ENCODE results near the gene ANKS1B.
"Not testable (repeated sequence)": the region's sequence is repeated elsewhere in the genome, so short reads cannot be mapped to it uniquely, and the experiment has no call there.

The ANKS1B gene

DNA sequence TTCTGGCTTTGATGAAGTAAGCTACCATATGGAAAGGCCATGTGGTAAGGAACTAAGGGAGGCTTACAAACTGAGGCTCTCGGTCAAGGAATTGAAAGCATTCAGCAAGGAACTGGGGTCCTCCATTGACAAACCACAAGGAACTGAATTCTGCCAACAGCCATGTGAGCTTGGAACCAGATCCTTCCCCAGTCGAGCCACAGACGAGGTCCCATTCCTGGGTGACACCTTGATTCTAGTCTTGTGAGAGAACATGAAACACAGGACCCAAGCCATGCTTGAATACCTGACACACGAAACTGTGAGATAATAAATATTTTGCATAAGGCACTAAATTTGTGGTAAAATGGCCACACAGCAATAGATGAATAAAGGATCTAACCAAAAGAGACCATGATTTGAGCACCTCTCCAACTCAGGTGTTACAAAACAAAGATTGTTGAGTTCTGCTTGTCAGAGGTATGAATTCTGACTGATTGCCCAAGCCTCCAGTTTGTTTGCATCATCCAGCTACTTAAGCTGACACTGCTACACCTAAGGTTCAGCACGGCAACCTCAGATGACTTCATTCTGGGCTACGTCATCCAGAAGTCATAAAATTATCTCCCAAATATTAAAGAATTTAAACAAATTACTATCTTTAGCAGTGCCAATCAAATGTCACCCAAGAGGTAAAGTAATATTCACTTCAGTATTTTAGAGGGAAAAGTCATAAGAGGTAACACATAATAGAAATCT, 277.8 kb downstream of the ANKS1B start:
- no peak for DNase-seq (ENCODE audit: low spot score)

DNA sequence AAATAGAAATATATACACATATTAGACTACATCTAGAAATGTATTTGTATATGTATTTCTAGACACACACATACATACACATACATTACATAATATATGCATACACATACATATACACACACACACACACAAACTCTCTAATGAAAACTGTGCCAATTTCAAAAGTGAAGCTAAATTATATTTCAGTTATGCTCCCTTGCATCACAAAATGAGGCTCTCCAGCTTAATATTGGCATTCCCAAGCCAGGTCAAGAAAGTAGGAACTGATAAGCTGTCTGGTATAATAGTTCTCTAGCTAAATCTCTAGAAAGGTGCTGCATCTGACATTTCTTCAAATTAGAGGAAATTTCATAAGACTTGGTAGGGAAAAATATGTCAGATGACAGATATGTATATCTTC, 280.3 kb downstream of the ANKS1B start:
- no peak for DNase-seq (ENCODE audit: low spot score)

GRCh38 chr12:99704036-99704435, 280.7 kb downstream of the ANKS1B start:
- DNase-seq (ENCODE audit: low spot score): no peak

DNA sequence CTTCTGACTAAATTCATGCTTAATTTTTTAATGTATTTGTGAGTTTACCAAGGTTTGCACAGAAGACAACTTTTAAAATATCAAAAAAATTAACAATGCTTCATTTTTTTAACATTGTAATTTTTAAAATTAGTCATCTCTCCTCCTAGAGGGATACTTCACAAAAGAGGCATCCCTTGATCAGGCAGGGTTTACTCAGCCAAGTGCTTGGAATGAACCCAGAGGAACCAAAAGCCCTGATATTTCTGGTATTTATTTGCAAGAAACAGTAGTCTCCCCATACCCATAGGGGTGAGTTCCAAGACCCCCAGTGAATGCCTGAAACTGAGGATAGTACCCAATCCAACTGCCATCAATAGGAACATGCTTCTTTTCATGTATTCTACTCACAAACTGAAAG, 284.7 kb downstream of the ANKS1B start:
- no peak for DNase-seq (ENCODE audit: low spot score)

- no peak for DNase-seq (ENCODE audit: low spot score)
Observed at GRCh38 chr12:99695050-99695449, 289.7 kb downstream of the ANKS1B start.

DNA sequence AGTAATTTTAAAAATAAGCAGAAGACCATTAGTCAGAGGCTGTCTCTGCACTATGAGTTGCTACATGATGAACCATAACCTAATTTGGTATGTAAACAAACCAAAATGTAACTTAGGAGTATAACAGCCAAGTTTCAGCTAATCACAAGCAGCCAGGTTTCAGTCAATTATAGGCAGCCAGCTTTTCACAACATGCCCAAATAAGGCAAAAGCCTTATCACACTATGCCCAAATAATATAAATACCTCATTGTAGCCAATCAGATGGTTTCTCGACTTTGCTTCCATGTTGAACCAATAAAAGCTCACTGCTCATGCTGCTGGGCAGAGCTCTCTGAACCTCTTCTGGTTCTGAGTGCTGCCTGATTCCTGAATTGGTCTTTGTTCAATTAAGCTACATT, 298.6 kb downstream of the ANKS1B start:
- DNase-seq (ENCODE audit: low spot score): no peak

DNA sequence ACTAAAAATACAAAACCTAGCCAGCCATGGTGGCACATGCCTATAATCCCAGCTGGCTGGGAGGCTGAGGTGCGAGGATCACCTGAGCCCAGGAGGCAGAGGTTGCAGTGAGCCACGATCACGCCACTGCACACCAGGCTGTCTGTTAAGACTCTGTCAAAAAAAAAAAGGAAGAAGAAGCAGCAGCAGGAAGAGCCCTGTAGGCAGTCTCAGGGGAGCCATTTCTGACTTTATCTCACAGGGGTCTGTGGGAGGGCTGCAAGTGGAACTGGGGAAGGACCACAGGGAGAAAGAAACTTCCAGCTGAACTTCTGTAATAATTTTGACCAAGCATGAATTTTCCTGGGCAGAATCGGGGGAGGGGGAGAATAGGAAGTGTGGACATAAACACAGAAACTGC, 304.5 kb downstream of the ANKS1B start:
- no peak for DNase-seq (ENCODE audit: low spot score)

DNA sequence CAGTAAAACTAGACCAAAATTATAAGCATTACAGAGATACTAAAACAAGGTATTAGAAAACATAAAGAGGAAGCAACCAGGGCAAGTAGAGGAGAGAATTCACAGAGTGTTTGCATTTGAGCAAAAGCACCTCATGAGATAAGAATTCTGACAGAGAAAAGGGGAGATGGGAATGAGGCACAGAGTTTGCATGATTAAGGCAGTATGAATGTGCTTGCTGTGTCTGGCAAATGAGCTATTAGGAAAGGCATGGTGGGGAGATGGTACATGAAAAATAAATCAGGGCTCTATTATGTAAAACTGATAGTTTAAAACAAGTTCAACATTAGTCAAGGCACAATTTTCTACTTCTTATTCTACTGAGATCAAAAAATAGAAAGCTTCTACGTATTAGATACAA, 314.1 kb downstream of the ANKS1B start:
- DNase-seq (ENCODE audit: low spot score): no peak

DNA sequence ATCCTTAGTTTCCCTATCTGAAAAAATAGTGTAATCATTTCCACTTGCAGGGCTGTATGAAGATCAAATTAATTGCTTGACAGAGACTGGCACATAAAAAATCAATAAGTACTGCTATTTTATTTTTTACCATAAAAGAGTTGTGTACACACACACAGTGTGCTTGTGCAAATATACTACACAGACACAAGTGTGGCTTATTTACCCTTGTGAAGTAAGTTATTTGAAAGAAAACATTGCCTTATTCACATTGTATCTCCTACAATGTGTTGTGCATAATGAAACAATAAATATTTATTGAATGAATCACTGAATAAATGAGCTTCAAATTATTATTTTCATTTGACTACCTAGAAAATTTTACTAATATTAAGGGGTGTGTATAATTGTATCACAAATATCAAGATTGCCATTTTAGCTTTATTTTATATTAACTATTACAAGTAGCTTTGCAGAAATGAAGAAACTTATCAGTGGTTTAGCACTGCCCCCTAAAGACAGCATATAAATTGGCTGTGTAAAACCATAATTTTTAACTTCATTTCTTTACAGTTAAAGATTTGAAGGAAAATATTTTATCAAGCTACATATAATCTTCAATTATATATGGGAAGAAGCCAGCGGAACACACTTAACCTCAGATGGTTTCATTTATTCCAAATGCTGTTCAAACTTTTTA, 325.9 kb downstream of the ANKS1B start:
- no peak for DNase-seq (ENCODE audit: low spot score)

DNA sequence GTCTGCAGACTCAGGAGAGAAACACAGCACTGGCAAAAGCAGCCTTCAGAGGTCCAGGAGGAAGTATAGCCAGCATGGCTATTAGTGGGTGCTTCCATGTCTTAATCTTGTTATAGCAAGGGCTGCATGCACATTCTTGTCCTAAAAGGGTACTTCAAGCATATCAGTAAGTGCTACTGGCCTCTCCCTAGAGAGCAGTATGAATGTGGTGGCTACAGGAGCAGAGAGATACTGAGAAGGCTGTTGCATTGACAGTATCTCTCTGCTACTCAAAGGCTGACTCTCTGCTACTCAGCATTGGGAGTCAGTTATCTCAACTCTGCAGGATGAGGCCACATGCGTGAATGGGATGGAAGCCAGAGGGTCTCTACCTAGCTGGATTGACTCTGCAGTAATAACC, 335.2 kb downstream of the ANKS1B start:
- DNase-seq (ENCODE audit: low spot score): peak; percentile 51

- no peak for DNase-seq (ENCODE audit: low spot score)
Observed at GRCh38 chr12:99648183-99648582, 336.6 kb downstream of the ANKS1B start.

- no peak for DNase-seq (ENCODE audit: low spot score)
Observed at GRCh38 chr12:99647453-99647852, 337.3 kb downstream of the ANKS1B start, which contains the start of gene GARIN6. Gene GARIN6 (plus strand): TSS chr12:99647753. CDS start chr12:99648175, 422 bp downstream.

DNA sequence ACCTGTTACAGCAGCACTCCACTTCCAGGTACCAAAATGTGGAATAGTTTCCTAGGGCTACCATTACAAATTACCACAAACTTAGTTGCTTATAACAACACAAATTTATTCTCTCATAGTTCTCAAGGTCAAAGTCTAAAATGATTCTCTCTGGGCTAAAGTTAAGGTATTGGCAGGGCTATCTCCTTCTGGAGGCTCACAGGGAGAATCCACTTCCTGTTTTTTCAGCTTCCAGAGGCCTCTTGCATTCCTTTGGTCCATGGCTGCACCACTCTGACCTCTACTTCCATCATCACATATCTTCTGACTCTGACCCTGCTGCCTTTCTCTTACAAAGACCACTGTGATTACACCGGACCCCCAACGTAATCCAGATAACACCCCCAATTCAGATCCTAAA, 340.1 kb downstream of the ANKS1B start:
- DNase-seq (ENCODE audit: low spot score): no peak

- no peak for DNase-seq (ENCODE audit: low spot score)
Observed at GRCh38 chr12:99627459-99627858, 357.3 kb downstream of the ANKS1B start.

DNA sequence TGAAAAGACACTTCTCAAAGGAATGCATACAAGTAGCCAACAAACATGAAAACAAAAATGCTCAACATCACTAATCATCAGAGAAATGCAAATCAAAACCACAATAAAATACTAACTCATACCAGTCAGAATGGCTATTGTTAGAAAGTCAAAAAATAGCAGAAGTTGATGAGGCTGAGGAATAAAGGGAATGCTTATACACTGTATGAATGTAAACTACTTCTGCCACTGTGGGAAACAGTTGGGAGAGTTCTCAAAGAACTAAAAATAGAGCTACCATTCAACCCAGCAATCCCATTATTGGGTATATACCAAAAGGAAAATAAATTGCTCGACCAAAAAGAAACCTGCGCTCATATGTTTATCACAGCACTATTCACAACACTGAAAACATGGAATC, 360.1 kb downstream of the ANKS1B start:
- DNase-seq (ENCODE audit: low spot score): not testable (repeated sequence)

- no peak for DNase-seq (ENCODE audit: low spot score)
Observed at GRCh38 chr12:99620159-99620479, 364.6 kb downstream of the ANKS1B start.

GRCh38 chr12:99619389-99620158, 365.2 kb downstream of the ANKS1B start:
- peak; percentile 36 for DNase-seq (ENCODE audit: low spot score)

DNA sequence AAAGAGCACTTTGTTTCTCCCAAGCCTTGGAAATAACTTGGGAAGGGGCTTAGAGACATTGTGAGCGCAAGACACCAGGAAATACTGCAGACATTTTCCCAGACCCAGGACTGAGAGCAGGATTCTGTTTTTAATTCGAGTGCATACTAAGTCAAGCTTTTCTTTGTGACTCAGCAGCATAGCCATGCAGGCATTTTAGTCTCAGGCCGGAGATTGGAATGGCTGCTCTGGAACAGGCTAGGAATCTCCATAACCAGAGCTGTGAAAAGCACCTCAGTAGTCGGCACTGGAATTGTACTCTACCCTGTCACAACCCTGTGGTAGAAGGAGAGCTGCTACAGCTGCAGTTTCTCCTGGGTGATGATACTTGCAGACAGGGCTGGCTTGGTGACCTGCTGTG, 366.1 kb downstream of the ANKS1B start:
- DNase-seq (ENCODE audit: low spot score): no peak

- no peak for DNase-seq (ENCODE audit: low spot score)
Observed at GRCh38 chr12:99611599-99611998, 373.1 kb downstream of the ANKS1B start.

DNA sequence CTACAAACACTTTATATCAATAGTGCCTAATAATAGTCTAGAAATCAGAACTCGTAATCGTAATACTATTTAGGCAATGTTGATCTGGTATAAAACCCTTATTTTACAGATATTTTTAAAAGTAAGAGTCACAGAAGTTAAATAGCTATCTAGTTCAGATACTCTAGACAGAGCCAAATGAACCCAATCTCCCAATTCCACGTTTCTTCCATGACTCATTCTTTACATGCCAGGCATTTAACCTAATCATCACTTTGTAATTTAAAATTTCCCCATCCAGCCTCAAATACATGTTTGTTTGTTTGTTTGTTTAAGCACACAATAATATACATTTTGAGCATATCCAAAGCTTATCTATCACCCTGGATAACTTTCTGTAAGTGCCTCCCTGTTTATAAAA, 373.6 kb downstream of the ANKS1B start:
- DNase-seq (ENCODE audit: low spot score): no peak

DNA sequence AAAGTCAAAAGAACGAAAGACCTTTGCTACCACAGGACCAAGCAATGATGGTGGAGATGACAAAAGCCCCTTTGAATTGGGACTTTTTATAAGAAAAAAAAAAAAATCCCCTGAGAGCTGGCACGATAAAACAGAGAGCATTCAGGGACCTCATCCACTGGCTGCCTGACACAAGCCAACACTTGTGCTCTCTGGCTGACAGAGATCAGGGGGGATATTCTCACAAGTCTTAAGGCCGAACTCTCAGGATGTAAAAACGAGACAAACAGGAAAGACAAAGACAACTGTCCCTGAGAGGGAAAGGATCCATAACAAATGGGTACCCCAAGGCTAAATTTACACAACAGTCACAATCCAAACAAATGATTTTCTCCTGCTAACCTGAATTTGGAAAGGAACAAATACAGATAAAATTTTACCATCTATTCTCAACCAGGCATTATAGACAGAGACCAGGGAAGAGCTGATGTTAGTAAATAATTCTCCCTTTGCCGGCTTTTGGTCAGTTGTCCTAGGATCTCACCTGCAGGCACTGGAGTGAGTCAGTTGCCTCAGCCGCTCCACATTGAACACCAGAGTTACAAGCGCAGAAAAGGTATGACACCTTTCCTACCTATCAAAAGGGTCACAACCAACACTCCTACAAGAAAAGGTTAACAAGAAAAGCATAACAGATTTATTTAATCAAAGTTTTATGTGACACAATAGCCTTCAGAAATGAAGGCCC, 375.1 kb downstream of the ANKS1B start:
- DNase-seq (ENCODE audit: low spot score): no peak

DNA sequence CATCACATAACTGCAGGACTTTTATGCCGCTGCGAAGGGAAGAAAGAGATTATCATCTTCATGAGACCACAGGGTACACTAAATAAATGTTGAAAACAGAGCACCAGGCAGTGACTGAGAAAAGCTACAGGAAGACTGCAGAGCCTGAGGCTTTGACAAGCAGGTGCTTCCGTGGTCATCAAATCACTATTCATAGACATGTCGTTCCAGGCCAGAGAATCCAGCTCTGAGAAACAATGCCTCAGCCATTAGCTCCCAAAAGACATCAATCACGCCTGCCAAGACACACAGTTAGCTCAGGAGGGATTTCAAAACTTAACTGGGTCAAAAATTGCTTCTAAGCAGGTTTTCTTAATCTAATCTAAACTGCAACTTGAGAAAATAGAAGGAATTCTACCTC, 384.3 kb downstream of the ANKS1B start:
- peak; percentile 16 for DNase-seq (ENCODE audit: low spot score)
